COR-L47 (cell line): ENCODE measurements around the gene HES7.

Experiments
- DNase-seq: peaks from one replicate; lab custom pipeline; 2025; lab: John Stamatoyannopoulos, UW

Gene HES7

DNA sequence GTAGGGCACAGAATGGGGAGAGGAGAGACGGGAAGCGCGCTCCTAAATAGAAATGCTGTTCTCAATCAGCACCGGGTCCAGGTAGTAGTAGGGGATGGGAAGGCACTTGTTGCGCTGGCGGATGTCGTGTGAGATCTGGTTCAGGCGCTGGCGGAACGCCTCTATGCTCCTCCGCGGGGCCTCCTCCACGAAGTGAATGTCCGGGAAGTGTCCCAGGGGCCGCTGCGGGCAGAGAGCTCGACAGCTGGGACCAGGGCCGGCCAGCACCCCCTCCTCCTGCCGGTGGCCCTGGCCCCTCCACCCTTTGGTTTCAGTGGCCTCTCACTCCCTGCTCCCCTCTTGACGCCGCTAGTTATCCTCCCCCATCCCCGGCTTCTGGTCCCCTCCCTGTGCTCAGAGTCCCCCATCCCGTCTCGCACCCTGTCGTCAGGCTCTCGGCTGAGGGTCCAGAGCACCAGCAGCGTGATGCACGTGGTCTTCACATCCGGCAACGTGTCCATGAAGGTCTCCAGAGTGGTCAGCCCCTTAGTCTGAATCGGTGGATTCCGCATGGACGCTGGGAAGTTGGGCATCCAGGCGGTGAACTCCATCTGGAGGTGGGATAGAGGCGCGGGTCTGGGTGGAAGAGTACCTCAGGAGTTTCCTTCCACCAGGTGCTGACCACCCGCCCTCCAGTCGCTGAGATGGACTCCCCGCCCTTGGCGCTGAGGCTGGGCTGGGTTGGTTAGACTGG is 51.0 kb downstream of the HES7 start:
- no peak for DNase-seq

DNA sequence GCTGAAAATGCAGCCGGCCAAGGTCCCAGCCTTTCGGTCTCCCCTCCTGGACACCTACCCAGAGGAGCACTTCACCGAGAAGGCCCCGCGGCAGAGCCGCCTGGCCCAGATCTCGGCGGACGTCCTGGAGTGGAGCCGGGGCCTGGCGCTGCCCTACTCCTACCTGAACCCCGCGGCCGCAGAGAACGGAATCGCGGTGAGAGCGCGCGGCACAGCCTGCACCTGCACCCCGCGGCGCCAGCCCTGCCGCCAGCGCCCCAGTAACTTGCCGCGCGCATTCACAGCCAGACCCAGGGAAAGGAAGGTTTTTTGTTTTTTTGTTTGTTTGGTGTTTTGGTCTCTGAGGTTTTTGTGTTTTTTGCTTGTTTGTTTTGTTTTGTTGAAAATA is 51.6 kb downstream of the HES7 start:
- no peak for DNase-seq

DNA sequence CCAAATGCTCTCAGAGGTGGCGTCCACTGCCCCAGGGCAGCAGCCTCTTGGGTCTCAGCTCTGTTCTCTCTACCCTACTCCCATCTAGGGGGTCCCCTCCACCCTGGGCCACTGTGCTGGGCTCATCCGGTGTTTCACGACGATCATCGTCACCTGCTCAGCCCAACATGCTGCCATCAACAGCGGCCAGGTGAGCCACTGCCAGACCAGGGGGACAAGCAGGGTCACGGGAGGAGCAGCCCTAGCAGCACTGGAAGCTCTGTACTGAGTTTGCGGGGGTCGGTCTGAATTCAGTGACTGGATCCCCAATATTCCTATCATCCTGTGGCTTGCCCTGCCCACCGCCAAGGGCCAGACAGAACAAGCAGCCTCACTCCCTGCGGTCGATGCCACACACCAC is 52.4 kb downstream of the HES7 start:
- no peak for DNase-seq
